ENCODE measurements around the gene ABHD11.

GRCh38 chr7:73742753-73743641 lies 4.4 kb upstream of the ABHD11 start:
- TF ChIP-seq CTCF (IDR thresholded peaks at IDR 0.05) (no peak), EP300 (IDR thresholded peaks at IDR 0.05) (no peak), POLR2AphosphoS5 (IDR thresholded peaks at IDR 0.05) (no peak), POLR2A (IDR thresholded peaks at IDR 0.05; ENCODE audit: low read depth) (no peak)
